Breast epithelium (tissue), 4 donors: ENCODE results near the gene TBXT. TPM values are rescaled to one million over a fixed set of nuclear protein-coding genes. Genes with fewer than 3 reads are reported as not detected.

Experiments used
- DNase-seq, 2 donors: peaks; one replicate each; pipeline ENCODE4 v3.0.0-alpha.2; 2019; ENCODE audit warnings: low spot score in 2 of 2
- H3K27ac ChIP-seq, 2 donors: fragments of 200-600 bp; sonication (generic) in 1 of 2; one replicate each; pipeline ENCODE4 v1.5.1; 2016 to 2019; ENCODE audit warnings: mild to moderate bottlenecking in 1 of 2
- H3K27me3 ChIP-seq, 2 donors: fragments of 200-600 bp; sonication (generic) in 1 of 2; one replicate each; pipeline versions ENCODE4 v1.5.1 to v1.6.0; 2017 to 2019; ENCODE audit warnings: control low read depth in 1 of 2, mild to moderate bottlenecking in 1 of 2
- H3K36me3 ChIP-seq: fragments of 200-600 bp; one replicate; pipeline ENCODE4 v1.5.1; 2019
- H3K4me1 ChIP-seq, 2 donors: fragments of 200-600 bp; sonication (generic); one replicate each; pipeline ENCODE4 v1.5.1; 2016 to 2019; ENCODE audit warnings: control low read depth in 1 of 2
- H3K4me3 ChIP-seq, 3 donors: fragments of 200-600 bp; sonication (generic); 1 replicate in 2 of 3; 2 replicates in 1 of 3; pipeline ENCODE4 v1.5.1; 2016 to 2019; ENCODE audit warnings: mild to moderate bottlenecking in 3 of 3, moderate library complexity in 2 of 3
- H3K9me3 ChIP-seq, 2 donors: fragments of 200-600 bp; sonication (generic) in 1 of 2; one replicate each; pipeline ENCODE4 v1.5.1; 2016 to 2019; ENCODE audit warnings: control low read depth in 1 of 2
- POLR2A ChIP-seq: fragments of 450-650 bp; IDR thresholded peaks from one replicate; pipeline ENCODE4 v1.6.1; 2016; ENCODE audit warnings: antibody characterized with exemption, mild to moderate bottlenecking, moderate library complexity
- POLR2AphosphoS5 ChIP-seq, 3 donors: sonication (generic); formaldehyde crosslinking; IDR thresholded peaks; one replicate each; pipeline ENCODE4 v1.6.1; 2017; ENCODE audit warnings: antibody characterized with exemption in 3 of 3
- intact Hi-C: fragments of 100-400 bp; cut with DNase I; formaldehyde crosslinking; loops from one replicate; pipeline ENCODE4 v1.15.1; 2023; ENCODE audit warnings: low total_unique reads
- total RNA-seq, 3 donors: library from RNA; depleted of rRNA; stranded (reverse); fragments of >200 nt; gene quantifications; one replicate each; pipeline ENCODE4 v1.1.0, GENCODE V29; 2016
- TF ChIP-seq, protein P1 (sequence below), 3 donors: fragments of 450-650 bp; IDR thresholded peaks; one replicate each; pipeline ENCODE4 v1.5.1; 2016 to 2017; ENCODE audit warnings: antibody characterized with exemption in 3 of 3, mild to moderate bottlenecking in 3 of 3, moderate library complexity in 3 of 3

The TBXT gene
- total RNA-seq, 3 donors from 2014 or later, result not detected

DNA sequence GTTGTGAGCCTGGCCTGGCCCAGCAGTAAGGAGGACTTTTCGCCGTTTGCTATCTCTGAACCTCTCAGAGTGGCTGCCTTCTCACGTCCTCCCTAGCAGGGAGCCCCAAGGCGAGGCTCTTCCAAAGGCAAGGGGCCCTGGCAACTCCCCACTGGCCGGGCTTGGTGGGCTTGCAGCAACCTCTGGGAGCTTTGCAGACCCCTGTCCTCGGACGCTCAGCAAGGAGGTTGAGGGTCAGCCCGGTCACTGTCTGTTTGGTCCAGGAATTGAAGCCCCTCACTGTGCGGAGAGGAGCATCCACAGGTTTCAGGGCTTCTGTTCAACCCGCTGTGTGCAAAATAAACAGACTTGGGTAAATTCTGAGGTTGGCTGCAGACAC lies 28.2 kb upstream of the TBXT start:
- H3K27ac ChIP-seq, result no peak overlapping the region
- peaks cover 0 to 3% of the 10 kb centered on the region in 2 donors for H3K27me3 ChIP-seq
- H3K9me3 ChIP-seq, result no peaks in the 10 kb centered on the region
- no peak for DNase-seq
- H3K4me3 ChIP-seq, result no peak overlapping the region
- TF ChIP-seq POLR2A, result no peak
- TF ChIP-seq POLR2AphosphoS5 (IDR thresholded peaks at IDR 0.05), result no peak
- TF ChIP-seq, protein P1, sequence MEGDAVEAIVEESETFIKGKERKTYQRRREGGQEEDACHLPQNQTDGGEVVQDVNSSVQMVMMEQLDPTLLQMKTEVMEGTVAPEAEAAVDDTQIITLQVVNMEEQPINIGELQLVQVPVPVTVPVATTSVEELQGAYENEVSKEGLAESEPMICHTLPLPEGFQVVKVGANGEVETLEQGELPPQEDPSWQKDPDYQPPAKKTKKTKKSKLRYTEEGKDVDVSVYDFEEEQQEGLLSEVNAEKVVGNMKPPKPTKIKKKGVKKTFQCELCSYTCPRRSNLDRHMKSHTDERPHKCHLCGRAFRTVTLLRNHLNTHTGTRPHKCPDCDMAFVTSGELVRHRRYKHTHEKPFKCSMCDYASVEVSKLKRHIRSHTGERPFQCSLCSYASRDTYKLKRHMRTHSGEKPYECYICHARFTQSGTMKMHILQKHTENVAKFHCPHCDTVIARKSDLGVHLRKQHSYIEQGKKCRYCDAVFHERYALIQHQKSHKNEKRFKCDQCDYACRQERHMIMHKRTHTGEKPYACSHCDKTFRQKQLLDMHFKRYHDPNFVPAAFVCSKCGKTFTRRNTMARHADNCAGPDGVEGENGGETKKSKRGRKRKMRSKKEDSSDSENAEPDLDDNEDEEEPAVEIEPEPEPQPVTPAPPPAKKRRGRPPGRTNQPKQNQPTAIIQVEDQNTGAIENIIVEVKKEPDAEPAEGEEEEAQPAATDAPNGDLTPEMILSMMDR (IDR thresholded peaks at IDR 0.05), result no peak
- no peaks in the 10 kb centered on the region for H3K4me1 ChIP-seq
- intact Hi-C loops, result no loop called here
- no peaks in the 10 kb centered on the region for H3K36me3 ChIP-seq

DNA sequence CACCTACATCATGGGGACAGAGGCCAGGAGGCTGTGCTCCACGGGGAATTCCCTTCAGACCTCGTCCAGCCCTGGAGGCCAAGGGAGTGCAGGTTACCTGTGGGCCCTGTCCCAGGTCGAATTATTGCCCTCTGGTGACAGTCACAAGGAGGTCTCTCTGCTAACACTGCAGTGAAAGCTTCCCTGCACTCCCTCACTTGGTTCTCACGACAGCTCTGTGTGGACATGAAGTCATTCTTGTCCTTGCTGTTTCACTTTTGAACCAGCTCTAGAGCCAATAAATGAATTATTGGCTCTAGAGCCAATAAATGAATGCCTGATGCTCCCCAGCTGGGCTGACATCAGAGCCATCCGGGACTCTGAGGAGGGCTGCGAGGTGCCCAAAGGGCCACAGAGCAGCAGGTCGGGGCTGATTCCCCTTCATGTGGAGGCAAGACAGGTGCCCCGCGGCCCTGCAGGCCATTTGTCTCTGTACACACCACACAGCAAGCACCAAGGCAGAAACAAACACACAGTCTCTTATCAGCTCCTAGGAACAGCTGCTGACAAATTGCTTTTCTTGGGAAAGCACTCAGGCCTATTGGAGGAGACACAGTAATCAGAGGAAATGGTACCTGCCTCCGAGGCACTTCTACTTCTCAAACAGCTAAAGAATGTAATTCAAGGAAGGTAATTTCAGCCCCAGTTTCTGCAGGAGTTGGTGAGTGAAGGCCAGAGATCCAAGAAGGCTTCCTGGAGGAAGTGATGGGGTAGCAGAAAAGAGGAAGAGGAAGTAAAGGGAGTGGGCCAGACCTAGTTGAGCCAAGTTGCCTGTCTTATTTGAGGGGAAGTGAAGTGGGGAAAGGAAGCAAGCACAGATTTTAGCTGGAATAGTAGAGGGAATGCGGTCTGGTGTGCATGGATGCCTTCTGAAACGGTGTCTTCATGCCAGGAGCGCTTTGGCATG lies 27.5 kb upstream of the TBXT start:
- DNase-seq, result no peak
- Histone ChIP-seq H3K27ac (no peak overlapping the region), H3K27me3 (peaks cover 0 to 3% of the 10 kb centered on the region in 2 donors), H3K36me3 (no peaks in the 10 kb centered on the region), H3K9me3 (no peaks in the 10 kb centered on the region), H3K4me3 (no peak overlapping the region), H3K4me1 (no peaks in the 10 kb centered on the region)
- TF ChIP-seq, protein P1 (IDR thresholded peaks at IDR 0.05), result no peak
- TF ChIP-seq POLR2AphosphoS5 (IDR thresholded peaks at IDR 0.05) (no peak), POLR2A (no peak)
- intact Hi-C loops, result no loop called here

DNA sequence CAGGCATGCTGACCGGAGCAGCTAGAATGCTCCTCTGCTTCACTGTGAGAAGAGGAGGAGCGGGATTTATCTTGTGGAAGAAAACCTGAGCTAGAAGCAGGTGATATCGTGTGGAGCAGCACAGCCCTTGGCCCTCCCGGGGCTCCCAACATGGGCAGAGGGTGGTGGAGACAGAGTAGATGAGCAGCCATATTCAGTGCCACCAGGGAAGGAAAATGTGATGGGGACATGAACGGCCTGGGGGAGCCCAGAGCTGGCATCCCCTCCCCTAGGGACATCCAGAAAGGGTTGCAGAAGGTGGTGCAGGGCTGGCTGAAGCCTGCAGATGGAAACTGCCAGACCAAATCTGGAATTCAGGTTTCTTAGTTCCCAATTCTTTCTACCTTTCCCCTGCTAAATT lies 24.9 kb upstream of the TBXT start:
- DNase-seq, result no peak
- no peak overlapping the region for H3K27ac ChIP-seq
- no peaks in the 10 kb centered on the region for H3K9me3 ChIP-seq
- no peak overlapping the region for H3K4me3 ChIP-seq
- peaks cover 0 to 4% of the 10 kb centered on the region in 2 donors for H3K27me3 ChIP-seq
- TF ChIP-seq, protein P1 (IDR thresholded peaks at IDR 0.05), result no peak
- TF ChIP-seq POLR2A, result no peak
- TF ChIP-seq POLR2AphosphoS5 (IDR thresholded peaks at IDR 0.05), result no peak
- H3K36me3 ChIP-seq, result no peaks in the 10 kb centered on the region
- no peaks in the 10 kb centered on the region for H3K4me1 ChIP-seq
- intact Hi-C loops, result no loop called here

DNA sequence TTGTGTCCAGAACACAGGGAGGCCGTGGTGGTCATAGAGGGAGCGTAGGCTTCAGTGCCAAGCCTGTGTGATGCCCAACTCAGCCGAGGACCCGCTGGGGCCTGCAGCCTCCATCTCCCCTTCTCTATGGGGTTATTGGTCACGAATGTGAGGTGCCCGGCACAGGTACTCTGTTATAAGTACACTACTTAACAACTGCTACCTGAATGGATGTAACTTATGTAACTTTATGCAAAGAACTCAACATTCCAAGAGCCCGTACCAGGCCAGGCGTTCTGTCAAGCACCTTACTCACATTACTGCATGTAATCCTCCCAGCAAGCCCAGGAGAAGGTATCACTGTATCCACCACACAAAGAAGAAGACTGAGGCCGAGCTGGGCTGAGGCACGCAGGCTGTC lies 24.5 kb upstream of the TBXT start:
- intact Hi-C loops, result no loop called here
- H3K27me3 ChIP-seq, result peaks cover 0 to 4% of the 10 kb centered on the region in 2 donors
- no peaks in the 10 kb centered on the region for H3K36me3 ChIP-seq
- H3K9me3 ChIP-seq, result no peaks in the 10 kb centered on the region
- DNase-seq, result no peak
- no peaks in the 10 kb centered on the region for H3K4me1 ChIP-seq
- TF ChIP-seq POLR2A (no peak), POLR2AphosphoS5 (IDR thresholded peaks at IDR 0.05) (no peak)
- TF ChIP-seq, protein P1 (IDR thresholded peaks at IDR 0.05), result no peak
- no peak overlapping the region for H3K27ac ChIP-seq
- H3K4me3 ChIP-seq, result no peak overlapping the region

DNA sequence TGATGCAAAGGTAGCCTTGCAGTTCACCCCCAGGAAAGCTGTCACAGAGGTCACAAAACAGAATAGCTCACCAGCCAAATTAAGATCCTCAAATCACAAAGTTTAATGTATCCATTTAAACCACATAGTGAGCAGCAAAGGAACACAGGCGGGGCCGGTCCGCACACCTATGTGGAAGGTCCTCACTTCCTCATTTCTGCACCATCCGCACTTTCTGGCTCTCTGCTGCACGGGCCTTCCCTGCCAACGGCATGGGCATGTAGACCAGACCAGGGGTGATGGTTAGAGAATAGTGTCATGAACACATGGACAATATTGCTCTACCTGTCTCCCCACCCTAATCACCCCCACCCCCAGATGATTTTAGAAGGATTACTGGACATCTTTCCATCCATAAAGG lies 12.1 kb upstream of the TBXT start:
- Histone ChIP-seq H3K27me3 (peaks cover 0 to 8% of the 10 kb centered on the region in 2 donors), H3K9me3 (peaks cover 0 to 4% of the 10 kb centered on the region in 2 donors), H3K27ac (no peak overlapping the region), H3K36me3 (no peaks in the 10 kb centered on the region), H3K4me1 (no peaks in the 10 kb centered on the region), H3K4me3 (no peak overlapping the region)
- intact Hi-C loops, result no loop called here
- TF ChIP-seq POLR2A, result no peak
- TF ChIP-seq, protein P1 (IDR thresholded peaks at IDR 0.05), result no peak
- TF ChIP-seq POLR2AphosphoS5 (IDR thresholded peaks at IDR 0.05), result no peak
- DNase-seq, result no peak
